Measurements from ENCODE around the gene NTNG2.

Gene NTNG2

GRCh38 chr9:132142924-132143323, 18.9 kb upstream of the NTNG2 start:
- Histone ChIP-seq H3K36me3 (ENCODE audit: control insufficient read depth, insufficient read depth, low read length) (no peaks in the 10 kb centered on the region), H3K4me3 (replicated peaks; ENCODE audit: low read depth, low read length) (no peak overlapping the region), H3K27me3 (replicated peaks; ENCODE audit: control insufficient read depth, insufficient read depth, low read length) (no peaks in the 10 kb centered on the region; the same call in 1 of the 2 replicates)
- no peak for DNase-seq (ENCODE audit: extremely low read depth, insufficient read length)
- no peak for TF ChIP-seq CTCF (IDR thresholded peaks at IDR 0.05; ENCODE audit: insufficient read depth, low read length, poor library complexity, severe bottlenecking)

DNA sequence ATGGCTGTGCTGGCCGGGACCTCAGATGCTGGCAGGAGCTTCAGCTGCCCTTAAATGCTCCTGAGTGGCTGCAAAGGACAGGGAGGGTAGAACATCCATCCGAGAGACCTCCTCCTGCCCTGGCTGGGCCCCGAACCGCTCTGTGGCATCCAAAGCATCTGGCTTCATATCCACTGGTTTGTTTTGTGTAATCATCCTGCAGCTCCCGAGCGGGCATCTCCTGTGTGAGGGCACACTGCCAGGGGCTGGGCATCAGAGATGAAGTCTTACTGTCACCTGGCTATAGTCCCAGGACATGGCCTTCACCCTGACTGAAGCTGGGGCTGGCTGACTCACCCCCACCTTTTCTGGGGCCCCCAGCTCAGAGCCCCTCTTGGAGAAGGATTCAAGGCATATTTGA, 18.5 kb upstream of the NTNG2 start:
- no peaks in the 10 kb centered on the region; the same call in 1 of the 2 replicates for H3K27me3 ChIP-seq (replicated peaks; ENCODE audit: control insufficient read depth, insufficient read depth, low read length)
- no peak for TF ChIP-seq CTCF (IDR thresholded peaks at IDR 0.05; ENCODE audit: insufficient read depth, low read length, poor library complexity, severe bottlenecking)
- no peaks in the 10 kb centered on the region for H3K36me3 ChIP-seq (ENCODE audit: control insufficient read depth, insufficient read depth, low read length)
- no peak for DNase-seq (ENCODE audit: extremely low read depth, insufficient read length)
- H3K4me3 ChIP-seq (replicated peaks; ENCODE audit: low read depth, low read length): no peak overlapping the region

DNA sequence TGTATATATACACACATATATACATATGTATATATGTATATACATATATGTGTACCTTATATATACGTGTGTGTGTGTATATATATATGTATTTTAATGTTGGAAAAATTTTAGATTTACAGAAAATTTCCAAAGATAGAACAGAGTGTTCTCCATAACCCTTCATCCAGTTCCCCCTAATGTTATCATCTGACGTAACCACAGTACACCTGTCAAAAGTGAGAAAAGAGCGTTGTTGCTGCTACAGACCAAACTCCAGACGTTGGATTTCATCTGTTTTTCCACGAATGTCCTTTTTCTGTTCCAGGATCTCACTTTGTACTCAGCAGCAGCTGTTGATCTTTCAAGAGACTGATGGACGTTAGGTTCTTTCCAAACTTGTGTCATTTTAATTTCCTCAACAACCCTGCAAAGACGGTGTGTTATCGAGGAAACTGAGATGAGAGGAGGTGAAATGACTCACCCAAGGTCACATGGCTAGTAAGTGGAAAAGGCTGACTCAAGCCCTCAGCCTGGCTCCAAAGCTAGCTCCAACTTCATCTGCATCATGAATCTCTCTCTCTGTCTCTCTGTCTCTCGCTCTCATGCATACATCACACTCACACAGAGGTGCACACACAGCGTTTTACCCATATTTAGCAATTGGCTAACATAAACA, 17.0 kb upstream of the NTNG2 start:
- H3K4me3 ChIP-seq (replicated peaks; ENCODE audit: low read depth, low read length): no peak overlapping the region
- DNase-seq (ENCODE audit: extremely low read depth, insufficient read length): no peak
- no peaks in the 10 kb centered on the region for H3K36me3 ChIP-seq (ENCODE audit: control insufficient read depth, insufficient read depth, low read length)
- no peaks in the 10 kb centered on the region; the same call in 1 of the 2 replicates for H3K27me3 ChIP-seq (replicated peaks; ENCODE audit: control insufficient read depth, insufficient read depth, low read length)
- no peak for TF ChIP-seq CTCF (IDR thresholded peaks at IDR 0.05; ENCODE audit: insufficient read depth, low read length, poor library complexity, severe bottlenecking)

GRCh38 chr9:132146039-132146438, 15.8 kb upstream of the NTNG2 start:
- TF ChIP-seq CTCF (IDR thresholded peaks at IDR 0.05; ENCODE audit: insufficient read depth, low read length, poor library complexity, severe bottlenecking): no peak
- no peaks in the 10 kb centered on the region; the same call in 1 of the 2 replicates for H3K27me3 ChIP-seq (replicated peaks; ENCODE audit: control insufficient read depth, insufficient read depth, low read length)

GRCh38 chr9:132146575-132146974, 15.3 kb upstream of the NTNG2 start:
- H3K36me3 ChIP-seq (ENCODE audit: control insufficient read depth, insufficient read depth, low read length): no peaks in the 10 kb centered on the region
- TF ChIP-seq CTCF (IDR thresholded peaks at IDR 0.05; ENCODE audit: insufficient read depth, low read length, poor library complexity, severe bottlenecking): no peak
- no peak overlapping the region for H3K4me3 ChIP-seq (replicated peaks; ENCODE audit: low read depth, low read length)
- DNase-seq (ENCODE audit: extremely low read depth, insufficient read length): no peak
- no peaks in the 10 kb centered on the region; the same call in 1 of the 2 replicates for H3K27me3 ChIP-seq (replicated peaks; ENCODE audit: control insufficient read depth, insufficient read depth, low read length)

More at GRCh38 chr9:132146039-132146438, 15.8 kb upstream of the NTNG2 start:
- Histone ChIP-seq H3K4me3 (replicated peaks; ENCODE audit: low read depth, low read length) (no peak overlapping the region), H3K36me3 (ENCODE audit: control insufficient read depth, insufficient read depth, low read length) (no peaks in the 10 kb centered on the region)
- DNase-seq (ENCODE audit: extremely low read depth, insufficient read length): no peak

Measured in GM06990 (cell line).